Measurements from ENCODE around the gene OR8I2.

DNA sequence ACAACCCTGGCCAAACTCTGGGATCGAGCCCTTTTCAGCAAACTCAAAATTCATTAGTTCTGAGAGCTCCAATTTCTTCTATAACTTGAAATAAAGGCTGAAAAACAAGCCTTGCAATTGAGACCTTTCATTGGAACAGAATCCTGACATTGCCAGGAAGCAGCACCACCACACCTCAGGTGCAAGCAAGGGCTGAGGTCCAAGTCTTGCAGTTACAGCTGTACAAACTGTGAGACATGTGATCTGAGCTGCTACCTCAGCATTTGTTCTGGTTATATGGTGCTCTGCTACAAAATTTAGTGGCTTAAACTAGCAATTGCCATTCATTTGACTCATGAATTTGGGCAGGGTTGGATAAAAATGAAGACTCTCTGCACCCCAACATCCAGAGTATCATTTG, 47.6 kb upstream of the OR8I2 start:
- TF ChIP-seq, protein P1, sequence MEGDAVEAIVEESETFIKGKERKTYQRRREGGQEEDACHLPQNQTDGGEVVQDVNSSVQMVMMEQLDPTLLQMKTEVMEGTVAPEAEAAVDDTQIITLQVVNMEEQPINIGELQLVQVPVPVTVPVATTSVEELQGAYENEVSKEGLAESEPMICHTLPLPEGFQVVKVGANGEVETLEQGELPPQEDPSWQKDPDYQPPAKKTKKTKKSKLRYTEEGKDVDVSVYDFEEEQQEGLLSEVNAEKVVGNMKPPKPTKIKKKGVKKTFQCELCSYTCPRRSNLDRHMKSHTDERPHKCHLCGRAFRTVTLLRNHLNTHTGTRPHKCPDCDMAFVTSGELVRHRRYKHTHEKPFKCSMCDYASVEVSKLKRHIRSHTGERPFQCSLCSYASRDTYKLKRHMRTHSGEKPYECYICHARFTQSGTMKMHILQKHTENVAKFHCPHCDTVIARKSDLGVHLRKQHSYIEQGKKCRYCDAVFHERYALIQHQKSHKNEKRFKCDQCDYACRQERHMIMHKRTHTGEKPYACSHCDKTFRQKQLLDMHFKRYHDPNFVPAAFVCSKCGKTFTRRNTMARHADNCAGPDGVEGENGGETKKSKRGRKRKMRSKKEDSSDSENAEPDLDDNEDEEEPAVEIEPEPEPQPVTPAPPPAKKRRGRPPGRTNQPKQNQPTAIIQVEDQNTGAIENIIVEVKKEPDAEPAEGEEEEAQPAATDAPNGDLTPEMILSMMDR (IDR thresholded peaks at IDR 0.05) = no peak
- TF ChIP-seq EP300 (IDR thresholded peaks at IDR 0.05; ENCODE audit: borderline replicate concordance in 1 of 2, low read depth in 1 of 2, low read length in 1 of 2) (no peak), TEAD4 (IDR thresholded peaks at IDR 0.05; ENCODE audit: borderline replicate concordance, insufficient read depth) (no peak), RFX5 (IDR thresholded peaks at IDR 0.05; ENCODE audit: low read length) (no peak), POLR2AphosphoS5 (IDR thresholded peaks at IDR 0.05; ENCODE audit: low read depth, low read length) (no peak), MXI1 (IDR thresholded peaks at IDR 0.05; ENCODE audit: low read depth, low read length) (no peak), YY1 (IDR thresholded peaks at IDR 0.05; ENCODE audit: low read depth) (no peak), RAD21 (IDR thresholded peaks at IDR 0.05; ENCODE audit: low read length) (no peak), FOSL2 (IDR thresholded peaks at IDR 0.05; ENCODE audit: borderline replicate concordance, low read depth) (no peak)
- TF ChIP-seq, protein P2, sequence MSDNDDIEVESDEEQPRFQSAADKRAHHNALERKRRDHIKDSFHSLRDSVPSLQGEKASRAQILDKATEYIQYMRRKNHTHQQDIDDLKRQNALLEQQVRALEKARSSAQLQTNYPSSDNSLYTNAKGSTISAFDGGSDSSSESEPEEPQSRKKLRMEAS (IDR thresholded peaks at IDR 0.05; ENCODE audit: low read depth) = no peak
- TF ChIP-seq, protein P3, sequence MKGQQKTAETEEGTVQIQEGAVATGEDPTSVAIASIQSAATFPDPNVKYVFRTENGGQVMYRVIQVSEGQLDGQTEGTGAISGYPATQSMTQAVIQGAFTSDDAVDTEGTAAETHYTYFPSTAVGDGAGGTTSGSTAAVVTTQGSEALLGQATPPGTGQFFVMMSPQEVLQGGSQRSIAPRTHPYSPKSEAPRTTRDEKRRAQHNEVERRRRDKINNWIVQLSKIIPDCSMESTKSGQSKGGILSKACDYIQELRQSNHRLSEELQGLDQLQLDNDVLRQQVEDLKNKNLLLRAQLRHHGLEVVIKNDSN (IDR thresholded peaks at IDR 0.05; ENCODE audit: borderline replicate concordance, low read depth) = no peak
- TF ChIP-seq, protein P4, sequence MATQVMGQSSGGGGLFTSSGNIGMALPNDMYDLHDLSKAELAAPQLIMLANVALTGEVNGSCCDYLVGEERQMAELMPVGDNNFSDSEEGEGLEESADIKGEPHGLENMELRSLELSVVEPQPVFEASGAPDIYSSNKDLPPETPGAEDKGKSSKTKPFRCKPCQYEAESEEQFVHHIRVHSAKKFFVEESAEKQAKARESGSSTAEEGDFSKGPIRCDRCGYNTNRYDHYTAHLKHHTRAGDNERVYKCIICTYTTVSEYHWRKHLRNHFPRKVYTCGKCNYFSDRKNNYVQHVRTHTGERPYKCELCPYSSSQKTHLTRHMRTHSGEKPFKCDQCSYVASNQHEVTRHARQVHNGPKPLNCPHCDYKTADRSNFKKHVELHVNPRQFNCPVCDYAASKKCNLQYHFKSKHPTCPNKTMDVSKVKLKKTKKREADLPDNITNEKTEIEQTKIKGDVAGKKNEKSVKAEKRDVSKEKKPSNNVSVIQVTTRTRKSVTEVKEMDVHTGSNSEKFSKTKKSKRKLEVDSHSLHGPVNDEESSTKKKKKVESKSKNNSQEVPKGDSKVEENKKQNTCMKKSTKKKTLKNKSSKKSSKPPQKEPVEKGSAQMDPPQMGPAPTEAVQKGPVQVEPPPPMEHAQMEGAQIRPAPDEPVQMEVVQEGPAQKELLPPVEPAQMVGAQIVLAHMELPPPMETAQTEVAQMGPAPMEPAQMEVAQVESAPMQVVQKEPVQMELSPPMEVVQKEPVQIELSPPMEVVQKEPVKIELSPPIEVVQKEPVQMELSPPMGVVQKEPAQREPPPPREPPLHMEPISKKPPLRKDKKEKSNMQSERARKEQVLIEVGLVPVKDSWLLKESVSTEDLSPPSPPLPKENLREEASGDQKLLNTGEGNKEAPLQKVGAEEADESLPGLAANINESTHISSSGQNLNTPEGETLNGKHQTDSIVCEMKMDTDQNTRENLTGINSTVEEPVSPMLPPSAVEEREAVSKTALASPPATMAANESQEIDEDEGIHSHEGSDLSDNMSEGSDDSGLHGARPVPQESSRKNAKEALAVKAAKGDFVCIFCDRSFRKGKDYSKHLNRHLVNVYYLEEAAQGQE (IDR thresholded peaks at IDR 0.05; ENCODE audit: low read depth, low read length) = no peak

Data from SK-N-SH (cell line).